HFFc6 (cell line): ENCODE results near the gene GBX1. TPM values are rescaled to one million over a fixed set of nuclear protein-coding genes. Genes with fewer than 3 reads are reported as not detected.

ENCODE experiments used
- DNase-seq: peaks from one replicate; pipeline ENCODE4 v3.0.0-alpha.2; 2018
- H3K27ac Mint-ChIP-seq: 2 replicates; pipeline ENCODE4 v1.8.0; 2020; ENCODE audit warnings: mild to moderate bottlenecking, mixed read lengths
- H3K27me3 Mint-ChIP-seq: 2 replicates; pipeline ENCODE4 v1.8.0; 2021; ENCODE audit warnings: mild to moderate bottlenecking, moderate library complexity, mixed read lengths; ENCODE audit not compliant: insufficient read depth
- H3K36me3 Mint-ChIP-seq: 2 replicates; pipeline ENCODE4 v1.8.0; 2021; ENCODE audit warnings: low read depth, mixed read lengths
- H3K4me1 Mint-ChIP-seq: 2 replicates; pipeline ENCODE4 v1.8.0; 2020; ENCODE audit warnings: low read depth, mixed read lengths
- H3K4me3 Mint-ChIP-seq: 2 replicates; pipeline ENCODE4 v1.8.0; 2020; ENCODE audit warnings: mild to moderate bottlenecking, moderate library complexity, mixed read lengths
- H3K9me3 Mint-ChIP-seq: 2 replicates; pipeline ENCODE4 v1.8.0; 2020; ENCODE audit warnings: mild to moderate bottlenecking, mixed read lengths
- CTCF ChIP-seq: fragments of 200-600 bp; sonication (generic); IDR thresholded peaks from 2 replicates; pipeline ENCODE4 v1.5.0; 2021; ENCODE audit warnings: antibody characterized with exemption, mild to moderate bottlenecking
- total RNA-seq, 6 experiments: library from RNA; stranded (reverse); fragmentation: NEBNext Ultra II Directional; extraction: Animal tissue kit (Norgen Biotek cat#: 25700); gene quantifications; 2 replicates in 1 of 6; 3 replicates in 5 of 6; pipeline ENCODE4 v1.2.3, GENCODE V29; 2021

Gene GBX1
- total RNA-seq, 6 experiments from 2014 or later, result not detected

- H3K9me3 Mint-ChIP-seq, result no peaks in the 10 kb centered on the region
- no peak overlapping the region for H3K27ac Mint-ChIP-seq
- no peak for TF ChIP-seq CTCF
- peaks cover 5% of the 10 kb centered on the region; the same call in 1 of the 2 replicates for H3K4me1 Mint-ChIP-seq
- DNase-seq, result no peak
- peaks cover 5% of the 10 kb centered on the region for H3K27me3 Mint-ChIP-seq
- peaks cover 29% of the 10 kb centered on the region for H3K36me3 Mint-ChIP-seq
- no peak overlapping the region for H3K4me3 Mint-ChIP-seq
Observed at GRCh38 chr7:151122276-151122675, 45.2 kb downstream of the GBX1 start.

GRCh38 chr7:151121380-151122170, 45.9 kb downstream of the GBX1 start:
- H3K27ac Mint-ChIP-seq, result peak overlapping the region; percentile 19; the same call in 1 of the 2 replicates
- H3K9me3 Mint-ChIP-seq, result no peaks in the 10 kb centered on the region
- peaks cover 29% of the 10 kb centered on the region for H3K36me3 Mint-ChIP-seq
- no peak for DNase-seq
- no peak for TF ChIP-seq CTCF
- peaks cover 4% of the 10 kb centered on the region for H3K27me3 Mint-ChIP-seq
- H3K4me1 Mint-ChIP-seq, result peaks cover 5% of the 10 kb centered on the region; the same call in 1 of the 2 replicates
- no peak overlapping the region for H3K4me3 Mint-ChIP-seq

GRCh38 chr7:151120896-151121295, 46.6 kb downstream of the GBX1 start:
- Mint-ChIP-seq H3K4me1 (peaks cover 8% of the 10 kb centered on the region), H3K27me3 (peaks cover 4% of the 10 kb centered on the region), H3K36me3 (peaks cover 29% of the 10 kb centered on the region), H3K27ac (no peak overlapping the region), H3K4me3 (no peak overlapping the region), H3K9me3 (no peaks in the 10 kb centered on the region)
- TF ChIP-seq CTCF, result no peak
- no peak for DNase-seq

GRCh38 chr7:151119902-151120301, 47.6 kb downstream of the GBX1 start:
- Mint-ChIP-seq H3K9me3 (no peaks in the 10 kb centered on the region), H3K27ac (no peak overlapping the region), H3K4me3 (no peak overlapping the region), H3K4me1 (peaks cover 6% of the 10 kb centered on the region), H3K36me3 (peaks cover 29% of the 10 kb centered on the region), H3K27me3 (peaks cover 2% of the 10 kb centered on the region)
- TF ChIP-seq CTCF, result no peak
- no peak for DNase-seq

GRCh38 chr7:151119055-151119415, 48.5 kb downstream of the GBX1 start:
- TF ChIP-seq CTCF, result no peak
- peaks cover 23% of the 10 kb centered on the region for H3K36me3 Mint-ChIP-seq
- no peak overlapping the region for H3K27ac Mint-ChIP-seq
- no peak for DNase-seq
- H3K27me3 Mint-ChIP-seq, result peaks cover 2% of the 10 kb centered on the region
- no peak overlapping the region for H3K4me3 Mint-ChIP-seq
- no peaks in the 10 kb centered on the region for H3K9me3 Mint-ChIP-seq
- H3K4me1 Mint-ChIP-seq, result peaks cover 8% of the 10 kb centered on the region
